Inflammatory macrophage treated with lipopolysaccharide for 1 hour (primary cell): Measurements from ENCODE around the gene CYP1B1.
A peak's percentile ranks its signal among the peaks of the same experiment; 100 is the strongest.
"Not testable (repeated sequence)": the region's sequence is repeated elsewhere in the genome, so short reads cannot be mapped to it uniquely, and the experiment has no call there.

Experiments used
- DNase-seq, 2 donors: peaks; one replicate each; pipeline ENCODE4 v3.0.0-alpha.2; 2020 to 2022

CYP1B1 gene

DNA sequence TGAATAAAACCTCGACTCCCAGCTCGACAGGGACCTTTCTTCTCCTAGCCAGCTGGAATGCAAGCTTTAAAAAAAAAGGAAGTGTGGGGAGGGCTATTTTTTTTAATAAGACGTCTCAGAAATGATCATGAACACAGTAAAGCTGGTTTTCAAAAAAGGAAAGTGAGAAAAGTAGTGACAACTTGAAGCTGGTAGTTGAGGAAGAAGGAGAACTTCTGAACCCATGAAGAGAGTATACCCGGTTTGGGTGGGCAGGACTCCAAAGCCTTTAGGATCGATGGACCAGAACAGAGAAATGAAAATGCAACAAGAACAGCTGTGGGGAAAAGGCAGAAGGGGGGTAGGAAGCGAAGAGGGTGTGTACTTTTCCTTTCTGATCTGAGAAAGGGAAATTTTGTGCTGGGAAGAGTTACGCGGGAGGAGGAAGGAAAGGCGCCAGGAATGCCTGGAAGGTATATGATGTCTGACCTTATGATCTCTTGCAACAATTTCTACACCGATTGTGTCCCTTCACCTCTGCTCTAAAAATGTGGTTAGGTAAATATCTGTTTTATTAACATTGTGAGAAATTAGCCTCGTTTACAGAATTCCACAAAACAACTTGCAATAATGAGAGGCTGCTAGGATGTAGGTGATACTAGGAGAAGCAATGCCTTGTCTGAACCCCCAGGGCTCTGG, 22.6 kb upstream of the CYP1B1 start:
- peak in 1 of 2 donors; percentile 54 for DNase-seq

DNA sequence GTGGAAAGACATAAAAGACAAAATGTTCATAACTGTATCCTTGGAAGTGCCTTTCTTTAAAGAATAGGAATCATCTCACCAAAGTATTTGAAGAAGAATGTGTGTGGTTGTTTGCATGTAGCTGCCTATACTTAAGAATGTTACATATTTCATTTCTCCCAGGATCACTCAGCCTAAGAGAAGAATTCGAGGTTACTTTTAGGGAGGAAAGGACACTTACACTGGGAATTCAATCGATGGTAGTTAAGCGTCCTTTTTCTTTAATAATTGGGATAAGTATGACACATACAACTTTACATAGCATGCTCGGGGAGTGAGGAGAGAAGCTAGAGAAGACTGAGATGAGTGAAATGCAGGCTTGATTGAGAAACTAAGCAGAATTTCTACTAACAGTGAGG, 22.0 kb upstream of the CYP1B1 start:
- peak in 1 of 2 donors; percentile 21 for DNase-seq

DNA sequence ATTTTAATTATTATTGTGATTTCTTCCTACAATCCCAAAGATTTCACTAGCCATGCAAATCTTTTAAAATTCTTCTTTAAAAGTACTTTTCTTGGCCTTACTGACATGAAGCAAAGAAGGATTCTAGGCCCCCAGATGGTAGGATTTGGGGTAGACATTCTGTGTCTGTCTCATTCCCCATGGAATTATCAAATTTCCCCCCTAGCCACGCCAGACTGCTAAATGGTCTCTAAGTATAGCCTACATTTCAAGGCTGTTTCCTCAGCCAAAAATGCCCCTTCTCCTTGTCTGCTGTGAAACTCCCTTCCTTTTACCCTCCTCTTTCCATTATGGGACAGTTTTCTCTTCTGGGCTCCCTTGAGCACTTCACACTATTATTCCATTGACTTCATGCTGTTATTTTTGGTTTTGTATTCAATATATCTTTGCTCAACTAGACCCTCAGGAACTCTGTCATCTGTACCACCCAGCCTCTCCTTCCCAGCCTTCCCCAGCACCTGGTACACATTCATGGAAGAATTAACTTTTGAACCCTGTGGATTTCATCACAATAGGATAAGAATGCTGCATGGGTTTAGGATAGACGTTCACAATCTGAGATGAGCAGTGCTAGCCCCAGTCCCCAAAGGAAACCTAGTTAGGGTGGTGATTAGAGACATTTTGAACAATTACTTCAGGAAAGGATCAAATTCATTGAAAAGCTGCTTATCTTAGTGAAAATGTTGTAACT, 21.5 kb upstream of the CYP1B1 start:
- DNase-seq: no peak

DNA sequence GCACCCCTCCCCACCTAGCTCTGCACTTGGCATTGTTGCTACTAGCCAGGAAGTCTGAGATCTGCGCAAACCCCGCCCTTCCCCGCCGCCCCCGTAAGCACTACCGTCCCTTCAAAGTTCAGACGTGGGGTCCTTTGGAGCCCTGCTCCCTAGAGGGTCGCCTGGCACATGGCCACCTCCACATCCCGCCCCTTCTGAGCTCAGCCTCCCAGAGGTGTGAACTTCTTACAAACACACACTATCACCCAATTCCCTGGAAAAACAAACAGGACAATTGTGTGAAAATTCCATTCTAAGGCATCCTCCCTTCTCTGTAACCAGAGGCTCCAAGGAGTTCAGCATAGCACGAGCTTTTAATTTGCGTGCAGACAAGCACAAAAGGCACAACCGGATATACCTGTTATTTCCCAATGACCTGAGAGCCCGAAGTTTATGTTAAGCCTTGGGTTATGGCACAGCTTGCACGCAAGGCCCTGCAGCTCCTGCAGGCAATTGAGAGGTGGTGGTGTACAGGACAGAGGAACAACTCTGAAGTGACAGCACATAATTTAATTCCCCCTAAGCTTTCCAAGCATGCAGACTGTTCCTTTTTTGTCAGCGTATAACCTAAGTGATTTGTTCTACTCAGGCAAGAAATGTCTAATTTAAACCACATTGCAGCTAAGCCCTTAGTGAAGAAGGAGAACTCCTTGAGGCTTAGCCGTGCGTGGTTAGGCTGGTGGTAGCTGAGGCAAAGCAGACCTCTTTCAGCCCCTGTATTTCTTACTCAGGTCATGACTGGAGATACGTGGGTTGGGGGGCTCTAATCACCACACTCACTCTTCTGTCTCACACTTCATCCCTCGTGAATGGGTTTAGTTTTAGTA, 20.3 kb upstream of the CYP1B1 start:
- no peak for DNase-seq

DNA sequence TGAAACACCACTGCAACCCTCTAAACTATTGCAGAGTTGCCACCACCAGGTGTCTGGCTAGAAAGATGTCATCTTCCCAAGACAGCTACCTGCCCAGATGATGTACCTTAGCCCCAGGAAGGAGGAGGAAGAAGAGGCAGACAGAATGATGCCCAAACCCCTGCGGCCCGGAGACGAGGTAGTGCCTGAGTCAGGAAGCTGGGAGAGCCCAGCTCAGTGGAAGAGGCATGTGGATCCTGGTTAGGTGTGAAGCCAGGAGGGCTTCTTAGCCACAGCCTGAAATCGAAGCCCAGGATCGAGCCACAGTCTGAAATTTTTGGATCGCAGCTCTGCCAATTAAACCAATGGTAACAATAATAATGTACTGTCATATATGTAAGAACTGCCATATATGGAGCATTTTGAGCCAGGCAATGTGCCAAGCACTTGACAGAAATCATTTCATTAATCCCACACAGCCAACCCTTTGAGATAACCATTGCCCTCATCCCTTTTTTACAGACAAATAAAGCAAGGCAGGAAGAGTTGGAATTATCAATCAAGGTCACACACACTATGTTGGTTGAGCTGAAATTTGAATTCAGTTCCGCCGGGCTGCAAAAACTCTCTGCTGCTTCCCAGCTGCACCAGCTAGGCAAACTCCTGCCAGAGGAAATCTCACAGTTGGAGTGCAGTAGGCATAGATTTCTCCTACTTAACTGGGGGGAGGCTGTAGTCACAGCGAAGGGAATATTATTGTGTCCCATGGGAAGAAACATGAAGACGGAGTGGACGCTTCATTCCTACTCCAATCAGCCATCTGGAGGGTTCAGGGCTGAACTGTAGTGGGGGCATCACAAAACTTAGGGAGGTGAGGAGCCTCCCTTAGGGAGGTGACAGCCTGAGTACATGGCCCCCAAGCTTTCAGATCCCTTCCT, 19.4 kb upstream of the CYP1B1 start:
- DNase-seq: no peak

DNA sequence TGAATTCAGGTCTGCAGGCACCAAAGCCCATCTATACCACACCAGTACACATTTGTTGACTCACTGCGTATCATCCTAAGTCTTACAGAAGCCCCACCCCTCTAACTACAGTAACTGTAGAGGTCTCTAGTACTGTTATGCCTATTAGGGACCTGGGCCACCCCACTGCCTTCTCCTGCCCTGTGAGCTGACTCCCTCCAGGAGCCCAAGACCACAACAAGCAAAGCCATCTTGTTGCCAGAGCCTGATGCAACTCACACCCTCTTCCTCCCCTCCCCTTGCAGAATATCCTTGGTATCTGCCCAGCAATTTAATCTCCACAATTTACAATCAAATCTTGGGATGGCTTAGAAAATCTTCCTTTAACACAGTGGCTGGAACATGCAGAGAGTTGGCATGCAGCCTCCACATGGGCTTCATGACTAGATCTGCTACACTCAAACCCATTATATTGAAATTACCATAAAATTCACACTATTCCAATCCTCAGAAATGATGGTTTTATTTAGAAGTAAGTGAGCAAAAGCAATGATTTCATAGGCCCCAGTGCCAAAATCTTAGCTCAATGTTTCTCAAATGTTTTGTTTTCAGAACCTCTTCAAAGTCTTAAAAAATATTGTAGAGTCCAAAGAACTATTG, 17.7 kb upstream of the CYP1B1 start:
- DNase-seq: no peak

DNA sequence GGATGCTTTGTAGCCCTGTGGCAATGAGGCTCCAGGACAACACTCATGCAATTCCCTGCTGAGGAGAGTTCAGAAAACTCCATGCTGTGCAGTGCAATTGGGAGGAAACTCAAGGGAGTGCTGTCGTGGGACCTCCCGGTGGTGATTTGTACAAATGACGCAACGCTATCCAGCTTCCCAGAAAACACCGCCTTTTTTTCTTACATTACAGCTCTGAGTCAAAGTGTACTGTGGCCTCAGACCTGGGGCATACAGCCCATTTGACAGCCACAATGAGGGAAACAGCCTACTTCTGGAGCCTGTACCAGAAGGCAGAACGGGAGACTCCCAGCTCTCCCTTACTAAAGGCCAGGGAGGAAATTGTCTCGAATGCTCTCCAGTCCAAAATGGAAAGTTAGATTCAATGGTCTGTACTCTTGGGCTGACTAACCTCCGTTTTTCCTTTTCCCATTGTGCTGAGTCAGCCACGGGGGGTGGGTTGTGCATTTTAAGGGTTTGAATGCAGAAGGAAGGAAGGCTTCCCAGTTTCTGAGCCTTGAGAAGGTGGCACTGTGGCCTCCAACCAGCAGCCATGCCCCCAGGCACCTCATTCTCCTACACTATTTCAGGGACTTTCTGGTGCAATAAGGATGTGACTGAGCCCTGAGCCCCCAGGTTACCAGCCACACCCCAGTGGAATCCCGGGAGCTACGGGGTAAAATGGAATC, 16.4 kb upstream of the CYP1B1 start:
- DNase-seq: peak; percentile 60 to 70

DNA sequence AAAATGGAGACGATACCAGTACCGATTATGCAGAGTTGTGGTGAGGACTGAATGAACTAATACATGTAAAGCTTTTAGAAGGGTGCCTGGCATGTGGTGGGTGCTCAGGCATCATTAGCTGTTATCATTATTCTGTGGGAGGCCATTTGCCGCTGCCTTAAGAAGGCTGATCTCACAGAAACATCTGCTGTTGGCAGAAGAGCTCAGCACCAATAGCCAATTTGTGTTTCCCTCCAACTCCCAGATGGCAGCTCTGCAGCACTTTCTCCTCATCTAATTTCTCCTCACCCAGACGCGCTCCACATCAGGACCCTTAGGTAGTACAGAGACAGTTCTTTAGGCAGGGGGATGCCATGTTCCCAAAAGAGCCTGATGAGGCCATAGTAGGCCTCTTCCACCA, 15.8 kb upstream of the CYP1B1 start:
- no peak for DNase-seq

DNA sequence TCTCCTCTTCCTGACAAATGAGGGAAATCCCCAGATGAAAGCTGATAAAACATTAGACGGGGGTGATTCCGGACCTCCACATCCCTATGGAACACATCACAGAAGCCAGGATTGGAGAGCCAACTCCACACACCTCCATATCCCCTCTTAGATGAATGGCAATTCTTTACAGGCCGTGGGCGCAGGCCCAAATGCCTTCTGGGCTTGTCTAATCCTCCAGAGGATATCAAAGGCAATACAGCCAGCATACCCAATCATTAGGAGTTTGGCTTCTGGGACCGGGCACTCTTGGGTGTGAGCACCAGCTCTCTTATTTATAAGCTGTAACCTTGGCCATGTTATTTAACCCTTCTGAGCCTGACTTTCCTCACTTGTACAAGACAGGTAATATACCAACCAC, 15.0 kb upstream of the CYP1B1 start:
- DNase-seq: no peak

DNA sequence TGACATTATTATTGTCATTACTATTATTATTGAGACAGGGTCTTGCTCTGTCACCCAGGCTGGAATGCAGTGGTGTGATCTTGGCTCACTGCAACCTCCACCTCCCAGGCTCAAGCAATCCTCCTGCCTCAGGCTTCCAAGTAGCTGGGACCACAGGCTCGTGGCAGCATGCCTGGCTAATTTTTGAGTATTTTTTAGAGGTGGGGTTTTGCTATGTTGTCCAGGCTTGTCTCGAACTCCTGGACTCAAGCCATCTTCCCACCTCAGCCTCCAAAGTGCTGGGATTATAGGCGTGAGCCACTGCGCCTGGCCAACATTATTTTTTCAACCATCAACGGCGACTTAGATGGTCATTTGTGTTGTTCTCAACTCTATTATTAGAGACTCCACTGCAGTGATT, 14.3 kb upstream of the CYP1B1 start:
- DNase-seq: not testable (repeated sequence)

DNA sequence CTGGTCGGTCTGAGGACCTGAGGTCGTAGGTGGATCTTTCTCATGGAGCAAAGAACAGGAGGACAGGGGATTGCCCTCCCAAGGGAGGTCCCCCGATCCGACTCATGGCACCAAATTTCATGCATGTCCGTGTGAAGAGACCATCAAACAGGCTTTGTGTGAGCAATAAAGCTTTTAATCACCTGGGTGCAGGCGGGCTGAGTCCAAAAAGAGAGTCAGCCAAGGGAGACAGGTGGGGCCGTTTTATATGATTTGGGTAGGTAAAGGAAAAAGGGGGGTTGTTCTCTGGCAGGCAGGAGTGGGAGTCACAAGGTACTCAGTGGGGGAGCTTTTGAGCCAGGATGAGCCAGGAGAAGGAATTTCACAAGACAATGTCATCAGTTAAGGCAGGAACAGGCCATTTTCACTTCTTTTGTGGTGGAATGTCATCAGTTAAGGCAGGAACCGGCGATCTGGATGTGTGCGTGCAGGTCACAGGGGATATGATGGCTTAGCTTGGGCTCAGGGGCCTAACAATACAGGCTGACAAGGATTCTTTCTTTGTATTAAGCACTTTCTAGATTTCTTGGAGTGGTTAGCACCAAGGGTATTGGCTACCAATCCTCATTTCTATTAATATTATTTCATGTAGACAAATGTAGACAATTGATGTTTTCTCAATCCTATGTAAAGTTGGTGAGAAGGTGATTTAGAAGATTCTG, 10.2 kb upstream of the CYP1B1 start:
- not testable (repeated sequence) for DNase-seq

DNA sequence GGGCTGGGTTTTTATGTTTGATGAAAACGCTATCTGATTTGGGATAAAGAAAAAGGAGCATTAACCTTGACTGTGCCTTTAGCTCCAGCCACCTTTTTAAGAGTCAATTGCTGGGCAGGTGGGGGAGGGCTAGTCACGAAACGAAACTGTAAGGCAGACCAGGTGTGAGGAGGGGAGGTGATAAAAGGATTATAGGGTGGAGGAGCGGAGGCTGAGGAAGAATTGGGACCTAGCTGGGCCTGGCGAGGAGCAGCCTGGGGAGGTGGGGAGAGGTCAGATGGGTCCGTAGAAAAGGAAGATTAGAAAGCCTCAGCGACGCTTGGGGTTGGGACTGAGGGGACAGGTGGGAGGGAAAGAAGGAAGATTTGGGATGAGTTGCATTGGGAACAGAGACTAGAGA, 8.6 kb upstream of the CYP1B1 start:
- not testable (repeated sequence) for DNase-seq

DNA sequence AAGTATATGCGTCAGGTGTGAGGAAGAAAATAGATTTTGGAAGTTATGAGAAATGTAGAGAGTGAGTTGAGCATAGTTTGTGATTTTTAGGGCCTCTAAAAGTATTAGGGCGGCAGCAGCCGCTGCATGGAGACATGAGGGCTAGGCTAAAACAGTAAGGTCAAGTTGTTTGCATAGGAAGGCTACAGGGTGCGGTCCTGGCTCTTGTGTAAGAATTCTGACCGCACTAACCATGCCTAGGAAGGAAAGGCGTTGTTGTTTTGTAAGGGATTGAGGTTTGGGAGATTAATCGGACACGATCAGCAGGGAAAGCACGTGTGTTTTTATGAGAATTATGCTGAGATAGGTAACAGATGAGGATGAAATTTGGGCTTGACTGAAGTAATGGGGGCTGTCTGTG, 6.8 kb upstream of the CYP1B1 start:
- not testable (repeated sequence) for DNase-seq

DNA sequence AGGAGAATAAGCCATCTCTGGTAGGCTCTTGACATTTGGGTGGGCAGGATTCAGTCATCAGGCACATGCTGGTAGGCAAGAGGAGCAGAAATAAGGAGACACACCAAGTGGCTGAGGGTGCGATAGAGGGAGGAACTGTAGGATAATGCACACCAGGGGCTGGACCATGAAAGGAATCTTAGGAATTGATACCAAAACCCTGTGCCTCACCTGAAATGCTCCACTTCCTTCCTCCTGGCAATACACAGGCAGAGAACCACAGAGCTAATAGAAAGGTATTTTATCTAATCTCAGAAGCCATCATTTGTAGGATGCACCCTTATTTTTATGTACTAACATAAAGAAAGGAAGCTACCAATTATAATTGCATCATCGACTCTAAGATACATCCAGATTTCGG, 4.4 kb upstream of the CYP1B1 start:
- no peak for DNase-seq

DNA sequence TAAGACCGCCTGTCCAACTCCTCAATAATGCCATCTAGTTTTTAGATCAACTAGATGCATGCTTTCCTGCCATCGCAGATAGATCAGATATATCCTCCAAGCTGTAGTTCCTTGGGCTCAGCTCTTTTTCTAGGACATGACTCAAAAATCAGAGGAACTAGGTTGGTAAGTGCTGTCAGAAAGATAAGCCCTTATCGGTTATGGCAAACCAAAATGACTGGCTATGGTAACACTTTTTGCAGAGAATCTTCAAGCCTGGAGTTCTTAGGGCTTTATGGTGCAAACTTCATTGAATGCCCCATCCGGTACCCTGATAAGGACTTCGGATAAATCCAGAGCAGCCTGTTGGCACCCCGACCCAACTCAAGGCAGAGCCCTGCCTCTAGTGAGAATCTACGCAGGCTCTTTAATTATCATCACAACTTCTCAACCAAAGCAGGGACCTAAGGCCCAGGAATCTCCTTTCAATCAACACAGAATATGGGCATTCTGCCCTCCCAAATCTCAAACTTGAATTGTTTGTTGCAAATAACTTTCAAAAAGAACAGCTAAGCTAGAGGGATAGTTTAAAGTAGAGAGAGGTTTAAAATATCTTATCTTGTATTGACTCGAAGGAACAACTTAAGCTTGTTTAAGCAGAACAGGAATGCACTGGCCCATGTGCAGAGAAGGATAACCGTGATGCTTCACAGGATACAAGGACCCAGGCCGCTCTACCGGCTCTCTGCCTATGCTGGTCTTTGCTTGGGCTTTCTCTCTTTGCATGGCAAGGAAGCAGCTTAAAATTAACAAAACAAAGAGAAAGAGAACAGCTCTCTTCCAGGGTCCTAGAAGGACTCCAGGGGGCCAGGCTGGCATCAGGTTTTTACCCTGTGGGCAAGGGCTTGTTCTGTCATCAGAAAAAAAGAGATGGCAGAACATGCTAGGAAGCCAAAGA, 3.4 kb upstream of the CYP1B1 start:
- DNase-seq: no peak

DNA sequence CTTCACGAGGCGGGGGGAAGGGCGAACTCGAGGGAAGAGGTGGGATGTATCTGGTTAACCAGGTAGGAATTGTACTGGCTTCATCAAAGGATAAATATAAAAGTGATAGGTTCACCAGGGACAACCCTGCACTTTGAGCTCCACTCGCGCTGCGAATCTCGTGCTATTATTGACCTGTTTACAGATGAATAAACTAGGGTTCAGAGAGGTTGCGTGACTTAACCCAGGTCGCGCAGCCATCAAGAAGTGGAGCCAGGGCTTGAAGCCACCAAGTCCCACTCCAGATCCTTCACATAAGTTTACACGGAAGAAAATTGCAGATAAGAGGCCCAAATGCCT, 1.4 kb upstream of the CYP1B1 start:
- DNase-seq: no peak

DNA sequence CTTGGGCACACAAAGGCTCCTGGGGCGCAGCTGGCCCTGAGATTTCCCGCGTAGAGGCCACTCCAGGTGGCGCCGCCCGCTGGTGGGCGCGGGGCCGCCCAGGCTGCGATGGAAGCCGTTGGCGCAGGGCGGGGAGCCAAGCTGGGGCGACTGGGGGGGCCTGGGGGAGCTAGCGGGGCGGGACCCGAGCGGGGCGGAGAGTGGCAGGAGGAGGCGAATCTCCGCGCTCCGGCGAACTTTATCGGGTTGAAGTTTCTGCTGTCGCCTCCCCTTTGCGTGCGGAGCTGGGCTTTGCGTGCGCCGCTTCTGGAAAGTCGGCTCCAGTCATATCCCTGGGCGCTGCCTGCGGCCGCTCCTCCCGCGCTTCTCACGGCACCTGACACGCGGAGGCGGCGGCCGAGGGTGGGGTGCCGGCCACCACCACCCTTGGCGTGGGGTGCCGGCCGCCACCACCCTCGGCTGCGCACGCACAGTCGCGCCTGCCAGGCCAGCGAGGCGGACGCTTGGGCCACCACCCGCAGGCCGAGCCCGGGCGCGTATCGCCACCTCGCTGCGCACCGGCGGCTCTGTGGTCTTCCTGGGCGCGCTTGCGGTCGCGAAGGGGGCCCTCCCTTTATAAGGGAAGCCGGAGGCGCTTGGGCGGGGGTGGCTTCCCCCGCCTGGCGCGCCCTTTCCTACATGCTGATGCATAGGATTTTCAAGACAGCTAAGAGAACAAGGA, 919 bp upstream of the CYP1B1 start:
- DNase-seq: peak; percentile 64 to 78

DNA sequence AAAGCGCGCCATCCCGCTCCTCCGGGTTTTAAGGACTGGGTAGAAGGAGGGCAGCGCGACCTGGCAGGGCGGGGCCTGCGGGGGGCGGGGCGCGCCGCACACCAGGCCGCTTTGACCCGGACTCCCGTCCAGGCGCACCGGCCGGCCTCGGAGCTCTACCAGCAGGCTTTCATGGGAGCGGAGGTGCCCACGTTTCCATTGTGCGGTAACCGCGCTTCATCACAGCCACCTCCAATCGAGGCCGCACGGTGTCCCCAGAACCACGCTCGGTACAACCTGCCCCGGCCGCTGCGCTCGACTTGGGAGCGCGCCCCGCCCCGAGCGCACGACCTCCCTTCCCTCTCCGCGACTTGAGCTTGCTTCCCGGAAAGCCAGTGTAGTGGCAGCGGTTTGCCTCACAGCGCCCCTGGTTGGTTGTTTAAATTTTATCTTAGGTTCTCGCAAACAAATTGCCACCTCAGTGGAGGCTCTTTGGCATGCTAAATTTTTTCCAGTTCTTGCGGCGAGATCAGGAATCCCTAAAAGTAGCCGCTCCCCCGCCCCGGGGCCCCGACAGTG, 280 bp upstream of the CYP1B1 start:
- peak; percentile 78 to 82 for DNase-seq
